NCI-H748 (cell line): Measurements from ENCODE around the gene KASH5.

ENCODE experiments used
- DNase-seq: peaks from one replicate; lab custom pipeline; 2025; ENCODE audit not compliant: unreplicated experiment; lab: John Stamatoyannopoulos, UW

Gene KASH5

GRCh38 chr19:49420227-49420626 lies 32.2 kb downstream of the KASH5 start:
- no peak for DNase-seq

- peak; percentile 100 for DNase-seq
These were observed 33.2 kb downstream of the KASH5 start for GRCh38 chr19:49421039-49421877.

- no peak for DNase-seq
These were observed 33.8 kb downstream of the KASH5 start for GRCh38 chr19:49421878-49422202.

- peak; percentile 64 for DNase-seq
These were observed 34.5 kb downstream of the KASH5 start for GRCh38 chr19:49422407-49423070.

- DNase-seq = no peak
These were observed 35.3 kb downstream of the KASH5 start, which contains the start of gene PTH2 for GRCh38 chr19:49423071-49423984. PTH2 (minus strand) TSS chr19:49423441; CDS start chr19:49423339, 102 bp downstream.

GRCh38 chr19:49423985-49424303 lies 35.9 kb downstream of the KASH5 start:
- no peak for DNase-seq

- DNase-seq = no peak
These were observed 37.1 kb downstream of the KASH5 start, which contains the start of gene GFY for GRCh38 chr19:49425178-49425577. GFY (plus strand) TSS chr19:49425388; CDS start chr19:49426431, 1,043 bp downstream.

GRCh38 chr19:49425922-49426592 lies 38.0 kb downstream of the KASH5 start:
- DNase-seq = peak; percentile 43

- no peak for DNase-seq
These were observed 39.3 kb downstream of the KASH5 start for GRCh38 chr19:49427339-49427738.

GRCh38 chr19:49427855-49428546 lies 40.0 kb downstream of the KASH5 start:
- DNase-seq = peak; percentile 68

- DNase-seq = no peak
These were observed 40.8 kb downstream of the KASH5 start for GRCh38 chr19:49428547-49429451.

GRCh38 chr19:49430172-49430677 lies 42.2 kb downstream of the KASH5 start:
- no peak for DNase-seq

- peak; percentile 49 for DNase-seq
These were observed 42.8 kb downstream of the KASH5 start for GRCh38 chr19:49430678-49431329.

- no peak for DNase-seq
These were observed 43.3 kb downstream of the KASH5 start for GRCh38 chr19:49431330-49431749.

GRCh38 chr19:49432141-49433073 lies 44.4 kb downstream of the KASH5 start:
- no peak for DNase-seq

- no peak for DNase-seq
These were observed 45.3 kb downstream of the KASH5 start for GRCh38 chr19:49433240-49433901.
